H1 (cell line): ENCODE results near the gene NEDD1. TPM values are rescaled to one million over a fixed set of nuclear protein-coding genes. Genes with fewer than 3 reads are reported as not detected.

Experiments used
- CTCF ChIA-PET: fragments of 300-600 bp; sonication (Branson Sonifier 250); formaldehyde crosslinking; loops from one replicate; lab custom pipeline; 2021; ENCODE audit not compliant: partially characterized antibody; lab: Charles Lee
- POLR2A ChIA-PET: fragments of 300-600 bp; sonication (Branson Sonifier 250); formaldehyde crosslinking; loops from one replicate; lab custom pipeline; 2021; ENCODE audit warnings: inconsistent platforms; ENCODE audit not compliant: partially characterized antibody; lab: Charles Lee
- DNase-seq, 2 experiments: peaks; one replicate each; pipeline versions ENCODE4 v3.0.0 to v3.0.0-alpha.2; 2010 to 2022; ENCODE audit warnings: low spot score in 2 of 2, low read depth in 1 of 2, mixed read lengths in 1 of 2
- FAIRE-seq: peaks from 2 replicates; lab custom pipeline; 2011; peaks lifted over from hg19 to GRCh38; lab: Jason Lieb, UNC
- H2AFZ ChIP-seq: 2 replicates; pipeline ENCODE4 v1.8.1; 2012; ENCODE audit warnings: low read length, inconsistent platforms
- H2AK5ac ChIP-seq: 2 replicates; pipeline ENCODE4 v1.6.1; 2013; ENCODE audit warnings: low read depth, low read length
- H2BK120ac ChIP-seq: replicated peaks from 2 replicates; pipeline ENCODE3; 2013; ENCODE audit warnings: low read depth, low read length, inconsistent platforms
- H2BK12ac ChIP-seq: 2 replicates; pipeline ENCODE4 v1.6.1; 2013; ENCODE audit warnings: low read depth, low read length
- H2BK15ac ChIP-seq: 2 replicates; pipeline ENCODE4 v1.6.1; 2013; ENCODE audit warnings: low read length
- H2BK20ac ChIP-seq: 2 replicates; pipeline ENCODE4 v1.6.1; 2013; ENCODE audit warnings: low read length
- H2BK5ac ChIP-seq: 2 replicates; pipeline ENCODE4 v1.6.1; 2013; ENCODE audit warnings: low read depth, low read length
- H3K14ac ChIP-seq: 2 replicates; pipeline ENCODE4 v1.6.1; 2013; ENCODE audit warnings: inconsistent platforms; ENCODE audit not compliant: insufficient read length
- H3K18ac ChIP-seq: 2 replicates; pipeline ENCODE4 v1.6.1; 2013; ENCODE audit warnings: low read length; ENCODE audit errors: extremely low read depth
- H3K23ac ChIP-seq: 2 replicates; pipeline ENCODE4 v1.6.1; 2013; ENCODE audit warnings: inconsistent platforms; ENCODE audit not compliant: insufficient read length
- H3K23me2 ChIP-seq: 2 replicates; pipeline ENCODE4 v1.6.1; 2013; ENCODE audit warnings: low read depth, low read length
- H3K27ac ChIP-seq: 2 replicates; pipeline ENCODE4 v1.6.1; 2011; ENCODE audit warnings: low read depth, low read length, inconsistent platforms
- H3K27me3 ChIP-seq, 4 experiments: replicated peaks in 1 of 4; 1 replicate in 1 of 4; 2 replicates in 3 of 4; pipeline versions ENCODE4 v1.6.1 to v1.8.1; 2011 to 2013; ENCODE audit warnings: low read length in 3 of 4, mild to moderate bottlenecking in 3 of 4, inconsistent platforms in 2 of 4, mixed read lengths in 2 of 4, moderate library complexity in 1 of 4; ENCODE audit not compliant: control insufficient read depth in 3 of 4, insufficient read depth in 3 of 4; ENCODE audit errors: extremely low read depth in 1 of 4
- H3K36me3 ChIP-seq, 4 experiments: 2 replicates each; pipeline versions ENCODE4 v1.6.1 to v1.8.1; 2011 to 2013; ENCODE audit warnings: mild to moderate bottlenecking in 4 of 4, low read length in 3 of 4, moderate library complexity in 2 of 4, control low read depth in 1 of 4, inconsistent platforms in 1 of 4; ENCODE audit not compliant: insufficient read depth in 4 of 4, control insufficient read depth in 2 of 4
- H3K4ac ChIP-seq: replicated peaks from 2 replicates; pipeline ENCODE3; 2013; ENCODE audit warnings: low read length, low read depth, mixed read lengths, inconsistent platforms; ENCODE audit not compliant: insufficient read length
- H3K4me1 ChIP-seq, 4 experiments: replicated peaks in 1 of 4; 1 replicate in 1 of 4; 2 replicates in 3 of 4; pipeline versions ENCODE4 v1.6.1 to v1.8.1; 2011 to 2013; ENCODE audit warnings: low read length in 3 of 4, inconsistent platforms in 2 of 4, mixed read lengths in 1 of 4; ENCODE audit not compliant: insufficient read depth in 4 of 4, control insufficient read depth in 3 of 4
- H3K4me2 ChIP-seq, 2 experiments: 2 replicates each; pipeline versions ENCODE4 v1.6.1 to v1.8.1; 2011 to 2013; ENCODE audit warnings: low read depth in 2 of 2, low read length in 2 of 2, control low read depth in 1 of 2, inconsistent platforms in 1 of 2, mild to moderate bottlenecking in 1 of 2; ENCODE audit not compliant: insufficient read depth in 1 of 2
- H3K4me3 ChIP-seq, 4 experiments: fragments of 200-600, 300-600 bp in 1 of 4; sonication (generic), shearing (Covaris generic), sonication (Bioruptor Twin) in 1 of 4; 2 replicates each; pipeline versions ENCODE4 v1.5.1 to v1.8.1; 2011 to 2016; ENCODE audit warnings: low read length in 4 of 4, low read depth in 3 of 4, control low read depth in 2 of 4, inconsistent platforms in 2 of 4, mild to moderate bottlenecking in 2 of 4, mixed read lengths in 1 of 4, moderate library complexity in 1 of 4; ENCODE audit not compliant: insufficient read depth in 2 of 4; ENCODE audit errors: extremely low read depth in 1 of 4
- H3K56ac ChIP-seq: replicated peaks from 2 replicates; pipeline ENCODE3; 2013; ENCODE audit warnings: low read depth, mild to moderate bottlenecking, mixed read lengths, low read length, inconsistent platforms; ENCODE audit not compliant: insufficient read length
- H3K79me1 ChIP-seq: 2 replicates; pipeline ENCODE4 v1.6.1; 2013; ENCODE audit warnings: low read depth, low read length, control low read depth
- H3K79me2 ChIP-seq, 2 experiments: 2 replicates each; pipeline versions ENCODE4 v1.6.1 to v1.8.1; 2012 to 2013; ENCODE audit warnings: low read length in 2 of 2, mild to moderate bottlenecking in 2 of 2, inconsistent platforms in 1 of 2; ENCODE audit not compliant: insufficient read depth in 2 of 2, control insufficient read depth in 1 of 2
- H3K9ac ChIP-seq, 4 experiments: replicated peaks in 1 of 4; 1 replicate in 1 of 4; 2 replicates in 3 of 4; pipeline versions ENCODE4 v1.6.1 to v1.8.1; 2011 to 2013; ENCODE audit warnings: low read depth in 3 of 4, low read length in 3 of 4, control low read depth in 2 of 4, mild to moderate bottlenecking in 2 of 4, moderate library complexity in 2 of 4, inconsistent platforms in 1 of 4; ENCODE audit errors: extremely low read depth in 1 of 4
- H3K9me3 ChIP-seq, 2 experiments: 2 replicates each; pipeline versions ENCODE4 v1.6.1 to v1.8.1; 2012 to 2013; ENCODE audit warnings: mild to moderate bottlenecking in 2 of 2, moderate library complexity in 2 of 2, control low read depth in 1 of 2, inconsistent platforms in 1 of 2, low read depth in 1 of 2, low read length in 1 of 2, mixed read lengths in 1 of 2; ENCODE audit not compliant: insufficient read depth in 2 of 2
- H4K20me1 ChIP-seq, 2 experiments: replicated peaks in 1 of 2; 2 replicates each; pipeline versions ENCODE3 to v1.8.1; 2011 to 2013; ENCODE audit warnings: inconsistent platforms in 2 of 2, low read length in 2 of 2, mild to moderate bottlenecking in 1 of 2; ENCODE audit not compliant: insufficient read depth in 2 of 2, control insufficient read depth in 1 of 2
- H4K5ac ChIP-seq: 2 replicates; pipeline ENCODE4 v1.6.1; 2013; ENCODE audit warnings: low read length, low read depth, mixed read lengths, inconsistent platforms; ENCODE audit not compliant: insufficient read length
- H4K8ac ChIP-seq: 2 replicates; pipeline ENCODE4 v1.8.0; 2013; ENCODE audit warnings: mild to moderate bottlenecking, moderate library complexity, low read length, inconsistent platforms; ENCODE audit not compliant: insufficient read depth; ENCODE audit errors: extremely low read depth
- H4K91ac ChIP-seq: replicated peaks from 2 replicates; pipeline ENCODE3; 2013; ENCODE audit warnings: low read length, mixed read lengths, inconsistent platforms; ENCODE audit not compliant: insufficient read length
- CREB1 ChIP-seq: IDR thresholded peaks from 2 replicates; pipeline ENCODE4 v1.6.1; 2012; ENCODE audit warnings: inconsistent platforms
- NANOG ChIP-seq: IDR thresholded peaks from 2 replicates; pipeline ENCODE4 v1.6.1; 2011; ENCODE audit warnings: low read length, low read depth, mild to moderate bottlenecking, inconsistent platforms; ENCODE audit not compliant: insufficient read depth, poor library complexity, severe bottlenecking
- POLR2A ChIP-seq, 2 experiments: IDR thresholded peaks; 1 replicate in 1 of 2; 2 replicates in 1 of 2; pipeline ENCODE4 v1.6.1; 2011; ENCODE audit warnings: low read depth in 2 of 2, low read length in 2 of 2, mild to moderate bottlenecking in 2 of 2; ENCODE audit errors: control extremely low read depth in 1 of 2
- WGBS, 2 experiments: shearing (Covaris generic) in 1 of 2; methylation state at CpG; one replicate each; pipeline versions ENCODE4 v1.1.6 to v1.1.7; 2013 to 2015; ENCODE audit warnings: low lambda C conversion rate in 2 of 2, mixed read lengths in 2 of 2, inconsistent platforms in 1 of 2, low coverage in 1 of 2, missing lambda C conversion rate in 1 of 2; ENCODE audit not compliant: insufficient replicate concordance in 2 of 2, insufficient coverage in 1 of 2, insufficient read length in 1 of 2; ENCODE audit errors: extremely low coverage in 1 of 2, missing lambda C conversion rate in 1 of 2; 5-methylcytosine and 5-hydroxymethylcytosine counted together
- polyA plus RNA-seq, 7 experiments: library from polyadenylated mRNA; depleted of rRNA in 3 of 7; stranded (reverse) in 5 of 7; unstranded in 2 of 7; fragments of >200 nt in 5 of 7; fragments of 200-250 nt in 2 of 7; gene quantifications; 1 replicate in 5 of 7; 2 replicates in 1 of 7; 4 replicates in 1 of 7; pipeline versions ENCODE4 v1.2.1 to v1.2.3, GENCODE V29; 2011 to 2013; ENCODE audit warnings: missing spikeins in 2 of 7, mixed read lengths in 2 of 7
- total RNA-seq: library from RNA; stranded (reverse); fragmentation: NEBNext Ultra II Directional; extraction: Animal tissue kit (Norgen Biotek cat#: 25700); gene quantifications from 2 replicates; pipeline ENCODE4 v1.2.1, GENCODE V29; 2021

NEDD1 gene
- total and polyA plus RNA-seq, 2 of the 8 experiments (the other 6 are each of a cell fraction or from before 2014, with no cell fraction given) = 9.0 to 26.6 TPM

- TF ChIP-seq CREB1 = no peak
These were observed 28.4 kb upstream of the NEDD1 start (continued) for GRCh38 chr12:96878704-96879103.

- Histone ChIP-seq H4K5ac (no peak overlapping the region), H3K4me1 (no peaks in the 10 kb centered on the region), H3K18ac (no peak overlapping the region), H3K79me1 (no peaks in the 10 kb centered on the region), H2AK5ac (no peak overlapping the region), H2AFZ (no peak overlapping the region), H3K14ac (no peak overlapping the region), H3K79me2 (no peaks in the 10 kb centered on the region), H3K9ac (no peak overlapping the region), H4K8ac (no peak overlapping the region), H2BK120ac (no peak overlapping the region), H3K23ac (no peak overlapping the region), H2BK15ac (no peak overlapping the region), H3K4me3 (no peak overlapping the region), H2BK5ac (peak overlapping the region; percentile 22; the same call in 1 of the 2 replicates), H2BK20ac (no peak overlapping the region), H3K27me3 (no peaks in the 10 kb centered on the region), H2BK12ac (no peak overlapping the region), H3K4me2 (no peak overlapping the region), H3K23me2 (no peaks in the 10 kb centered on the region), H4K20me1 (no peaks in the 10 kb centered on the region), H3K9me3 (no peaks in the 10 kb centered on the region), H4K91ac (no peak overlapping the region), H3K27ac (no peak overlapping the region), H3K56ac (no peak overlapping the region), H3K36me3 (no peaks in the 10 kb centered on the region), H3K4ac (no peak overlapping the region)
- POLR2A ChIA-PET = no interaction called here
- DNase-seq = no peak
- WGBS, 2 experiments = 88% methylated on average over 4 of the region's 4 CpGs; no CpG with 5 or more reads in 1 of the 2 experiments
- CTCF ChIA-PET = no interaction called here
- FAIRE-seq = no peak
- TF ChIP-seq NANOG (no peak), POLR2A (IDR thresholded peaks at IDR 0.05; ENCODE audit: control extremely low read depth in 1 of 2, low read depth in 2 of 2, low read length in 2 of 2) (no peak)
These were observed 27.8 kb upstream of the NEDD1 start for GRCh38 chr12:96879301-96879700.
